GM13976 (cell line): ENCODE results near the gene ANK2.

ENCODE experiments used
- DNase-seq: peaks from one replicate; pipeline ENCODE4 v3.0.0; 2012; ENCODE audit warnings: low spot score
- CTCF ChIP-seq: IDR thresholded peaks from 2 replicates; pipeline ENCODE4 v1.5.1; 2012; ENCODE audit warnings: borderline replicate concordance, mild to moderate bottlenecking; ENCODE audit not compliant: insufficient read depth; ENCODE audit errors: extremely low read depth, missing control alignments, control extremely low read depth
- in situ Hi-C: fragments of 300-500 bp; cut with MboI; formaldehyde crosslinking; loops from one replicate; pipeline ENCODE4 v1.12.0; 2022; ENCODE audit warnings: low sequenced_read_pairs, mixed read lengths, inconsistent platforms; ENCODE audit not compliant: unreplicated experiment

The ANK2 gene

GRCh38 chr4:113332701-113333100, 283.2 kb downstream of the ANK2 start:
- no peak for DNase-seq
- in situ Hi-C loops = no loop called here
- TF ChIP-seq CTCF = no peak

DNA sequence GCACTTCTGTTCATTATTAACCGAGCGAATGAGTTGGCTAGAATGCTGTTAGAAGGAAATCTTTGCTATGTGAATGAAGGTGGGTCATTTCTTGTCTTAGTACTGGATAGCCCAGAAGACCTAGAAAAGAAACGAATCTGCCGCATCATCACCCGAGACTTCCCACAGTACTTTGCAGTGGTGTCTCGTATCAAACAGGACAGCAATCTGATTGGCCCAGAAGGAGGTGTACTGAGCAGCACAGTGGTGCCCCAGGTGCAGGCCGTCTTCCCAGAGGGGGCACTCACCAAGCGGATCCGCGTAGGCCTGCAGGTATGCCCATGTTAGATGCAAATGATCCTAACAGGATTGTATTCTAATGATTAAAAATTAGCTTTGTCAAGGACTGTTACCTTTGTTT, 286.3 kb downstream of the ANK2 start:
- in situ Hi-C loops = no loop called here
- DNase-seq = no peak
- no peak for TF ChIP-seq CTCF

DNA sequence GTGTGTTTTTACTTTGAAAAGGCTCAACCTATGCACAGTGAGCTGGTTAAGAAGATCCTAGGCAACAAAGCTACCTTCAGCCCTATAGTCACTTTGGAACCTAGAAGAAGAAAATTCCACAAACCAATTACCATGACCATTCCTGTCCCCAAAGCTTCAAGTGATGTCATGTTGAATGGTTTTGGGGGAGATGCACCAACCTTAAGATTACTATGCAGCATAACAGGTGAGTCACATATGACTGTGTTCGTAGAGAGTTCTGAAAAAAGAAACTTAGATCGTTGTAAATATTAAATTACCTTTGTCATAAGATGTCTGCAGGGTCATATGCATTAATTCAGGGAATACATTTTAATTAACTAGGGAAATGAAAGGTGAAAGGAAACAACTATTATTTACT, 287.1 kb downstream of the ANK2 start:
- no peak for TF ChIP-seq CTCF
- DNase-seq = no peak
- in situ Hi-C loops = no loop called here

DNA sequence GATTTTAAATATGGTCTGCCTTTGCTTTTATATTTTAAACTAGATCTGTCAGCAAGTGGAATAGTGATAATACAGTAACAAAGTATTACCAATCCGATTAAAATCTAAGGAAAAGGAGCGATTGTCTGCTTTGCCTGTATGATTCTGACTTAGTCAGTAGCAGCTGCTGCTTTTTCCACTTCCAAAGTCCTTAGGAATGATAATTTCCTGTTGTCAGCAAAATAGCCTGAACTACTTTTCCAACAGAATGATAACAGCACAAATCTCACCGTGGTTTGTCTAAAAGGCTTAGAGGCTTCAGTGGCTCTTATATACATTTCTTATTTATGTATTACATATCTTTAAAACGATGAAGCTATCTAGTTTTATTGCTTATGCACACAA, 290.0 kb downstream of the ANK2 start:
- no peak for TF ChIP-seq CTCF
- no peak for DNase-seq
- in situ Hi-C loops = no loop called here

- TF ChIP-seq CTCF = no peak
- no peak for DNase-seq
- in situ Hi-C loops = no loop called here
Observed at GRCh38 chr4:113344100-113344499, 294.6 kb downstream of the ANK2 start.

GRCh38 chr4:113347245-113347644, 297.8 kb downstream of the ANK2 start:
- no peak for TF ChIP-seq CTCF
- DNase-seq = no peak
- in situ Hi-C loops = no loop called here

GRCh38 chr4:113349430-113349829, 300.0 kb downstream of the ANK2 start:
- no peak for TF ChIP-seq CTCF
- DNase-seq = no peak
- in situ Hi-C loops = no loop called here
